Neural progenitor cell (in vitro differentiated cells): ENCODE measurements around the gene FADS1. TPM values are rescaled to one million over a fixed set of nuclear protein-coding genes. Genes with fewer than 3 reads are reported as not detected.

Source experiments
- DNase-seq: peaks from one replicate; pipeline ENCODE4 v3.0.0-alpha.2; 2016; ENCODE audit warnings: low spot score
- H2AFZ ChIP-seq: fragments of 200-600 bp; sonication (generic); replicated peaks from 2 replicates; pipeline ENCODE4 v1.6.1; 2016; ENCODE audit warnings: antibody characterized with exemption
- H3F3A ChIP-seq: fragments of 200-600 bp; sonication (generic); 2 replicates; pipeline ENCODE4 v1.6.1; 2016; ENCODE audit warnings: antibody characterized with exemption, low read depth
- H3K27ac ChIP-seq: fragments of 200-600 bp; sonication (generic); 2 replicates; pipeline ENCODE4 v1.5.1; 2016; ENCODE audit warnings: mild to moderate bottlenecking
- H3K27me3 ChIP-seq: fragments of 200-600 bp; sonication (generic); 2 replicates; pipeline ENCODE4 v1.6.1; 2016; ENCODE audit warnings: mild to moderate bottlenecking, moderate library complexity
- H3K36me3 ChIP-seq: fragments of 200-600 bp; sonication (generic); 2 replicates; pipeline ENCODE4 v1.5.1; 2016
- H3K4me1 ChIP-seq: fragments of 200-600 bp; sonication (generic); 2 replicates; pipeline ENCODE4 v1.6.1; 2016; ENCODE audit warnings: mixed run types
- H3K4me2 ChIP-seq: fragments of 200-600 bp; sonication (generic); 2 replicates; pipeline ENCODE4 v1.6.1; 2016
- H3K4me3 ChIP-seq: fragments of 200-600 bp; sonication (generic); 2 replicates; pipeline ENCODE4 v1.5.1; 2016
- H3K79me2 ChIP-seq: fragments of 200-600 bp; sonication (generic); 2 replicates; pipeline ENCODE4 v1.6.1; 2016; ENCODE audit warnings: low read depth
- H3K9ac ChIP-seq: fragments of 200-600 bp; sonication (generic); 2 replicates; pipeline ENCODE4 v1.6.1; 2016
- H3K9me3 ChIP-seq: fragments of 200-600 bp; sonication (generic); 2 replicates; pipeline ENCODE4 v1.5.1; 2016; ENCODE audit warnings: low read depth
- H4K20me1 ChIP-seq: fragments of 200-600 bp; sonication (generic); 2 replicates; pipeline ENCODE4 v1.6.1; 2016; ENCODE audit warnings: low read depth
- H3K27ac Mint-ChIP-seq: 3 replicates; pipeline ENCODE4 v1.8.0; 2021; ENCODE audit warnings: mixed read lengths
- H3K27me3 Mint-ChIP-seq: 2 replicates; pipeline ENCODE4 v1.8.0; 2022; ENCODE audit warnings: low read depth, mild to moderate bottlenecking, inconsistent platforms, moderate library complexity, mixed read lengths; ENCODE audit not compliant: insufficient read depth
- H3K36me3 Mint-ChIP-seq: 3 replicates; pipeline ENCODE4 v1.8.0; 2021; ENCODE audit warnings: mixed read lengths
- H3K4me1 Mint-ChIP-seq: 3 replicates; pipeline ENCODE4 v1.8.0; 2021; ENCODE audit warnings: mixed read lengths
- H3K4me3 Mint-ChIP-seq: 3 replicates; pipeline ENCODE4 v1.8.0; 2021; ENCODE audit warnings: mild to moderate bottlenecking, moderate library complexity, mixed read lengths
- H3K9me3 Mint-ChIP-seq: 3 replicates; pipeline ENCODE4 v1.8.0; 2020; ENCODE audit warnings: mixed read lengths
- EZH2 ChIP-seq: fragments of 200-600 bp; sonication (generic); IDR thresholded peaks from 2 replicates; pipeline ENCODE4 v1.6.1; 2017; ENCODE audit warnings: antibody characterized with exemption, mild to moderate bottlenecking, moderate library complexity
- EZH2phosphoT487 ChIP-seq: fragments of 200-600 bp; sonication (generic); IDR thresholded peaks from 2 replicates; pipeline ENCODE4 v1.6.1; 2017; ENCODE audit warnings: antibody characterized with exemption
- total RNA-seq: library from RNA; depleted of rRNA; stranded (reverse); fragments of >200 nt; gene quantifications from 2 replicates; pipeline ENCODE4 v1.2.3, GENCODE V29; 2015; ENCODE audit warnings: low replicate concordance
- TF ChIP-seq, protein P1 (sequence below): fragments of 200-600 bp; sonication (generic); IDR thresholded peaks from 2 replicates; pipeline ENCODE4 v1.5.1; 2017; ENCODE audit warnings: antibody characterized with exemption, mild to moderate bottlenecking

Gene FADS1
- total RNA-seq, 1 donor from 2014 or later = 163 TPM

DNA sequence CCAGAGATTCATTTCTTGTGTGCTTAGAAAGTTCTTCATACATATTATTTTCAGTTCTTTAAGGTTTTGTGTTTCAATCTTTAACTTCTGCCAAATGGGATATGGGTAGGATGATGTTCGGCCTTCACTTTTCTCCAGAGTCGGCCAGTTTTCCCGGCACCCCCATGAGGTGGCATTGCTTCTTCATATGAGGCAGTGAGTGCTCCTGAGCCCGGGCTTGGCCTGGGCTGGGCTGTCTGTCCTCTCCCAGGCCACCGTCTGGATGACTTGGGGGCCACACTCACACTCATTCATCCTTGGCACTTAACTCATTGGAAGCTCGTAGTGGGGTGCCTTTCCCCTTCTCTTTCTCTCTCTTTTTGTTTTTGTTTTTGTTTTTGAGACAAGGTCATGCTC is 35.1 kb upstream of the FADS1 start:
- Histone ChIP-seq H3K79me2 (peaks cover 38% of the 10 kb centered on the region), H4K20me1 (peaks cover 44% of the 10 kb centered on the region), H3K27ac (no peak overlapping the region), H3K27me3 (no peaks in the 10 kb centered on the region), H3K9ac (no peak overlapping the region), H3K4me3 (no peak overlapping the region), H2AFZ (no peak overlapping the region), H3F3A (peaks cover 14% of the 10 kb centered on the region), H3K36me3 (peaks cover 17% of the 10 kb centered on the region), H3K4me2 (no peak overlapping the region), H3K4me1 (no peaks in the 10 kb centered on the region), H3K9me3 (no peaks in the 10 kb centered on the region)
- H3K27ac Mint-ChIP-seq = peak overlapping the region; percentile 34
- H3K27me3 Mint-ChIP-seq = no peaks in the 10 kb centered on the region
- peaks cover 38% of the 10 kb centered on the region for H3K36me3 Mint-ChIP-seq
- H3K9me3 Mint-ChIP-seq = no peaks in the 10 kb centered on the region
- no peaks in the 10 kb centered on the region for H3K4me1 Mint-ChIP-seq
- H3K4me3 Mint-ChIP-seq = no peak overlapping the region
- TF ChIP-seq EZH2phosphoT487 = no peak
- TF ChIP-seq EZH2 = no peak
- TF ChIP-seq, protein P1, sequence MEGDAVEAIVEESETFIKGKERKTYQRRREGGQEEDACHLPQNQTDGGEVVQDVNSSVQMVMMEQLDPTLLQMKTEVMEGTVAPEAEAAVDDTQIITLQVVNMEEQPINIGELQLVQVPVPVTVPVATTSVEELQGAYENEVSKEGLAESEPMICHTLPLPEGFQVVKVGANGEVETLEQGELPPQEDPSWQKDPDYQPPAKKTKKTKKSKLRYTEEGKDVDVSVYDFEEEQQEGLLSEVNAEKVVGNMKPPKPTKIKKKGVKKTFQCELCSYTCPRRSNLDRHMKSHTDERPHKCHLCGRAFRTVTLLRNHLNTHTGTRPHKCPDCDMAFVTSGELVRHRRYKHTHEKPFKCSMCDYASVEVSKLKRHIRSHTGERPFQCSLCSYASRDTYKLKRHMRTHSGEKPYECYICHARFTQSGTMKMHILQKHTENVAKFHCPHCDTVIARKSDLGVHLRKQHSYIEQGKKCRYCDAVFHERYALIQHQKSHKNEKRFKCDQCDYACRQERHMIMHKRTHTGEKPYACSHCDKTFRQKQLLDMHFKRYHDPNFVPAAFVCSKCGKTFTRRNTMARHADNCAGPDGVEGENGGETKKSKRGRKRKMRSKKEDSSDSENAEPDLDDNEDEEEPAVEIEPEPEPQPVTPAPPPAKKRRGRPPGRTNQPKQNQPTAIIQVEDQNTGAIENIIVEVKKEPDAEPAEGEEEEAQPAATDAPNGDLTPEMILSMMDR = no peak
- DNase-seq = no peak

DNA sequence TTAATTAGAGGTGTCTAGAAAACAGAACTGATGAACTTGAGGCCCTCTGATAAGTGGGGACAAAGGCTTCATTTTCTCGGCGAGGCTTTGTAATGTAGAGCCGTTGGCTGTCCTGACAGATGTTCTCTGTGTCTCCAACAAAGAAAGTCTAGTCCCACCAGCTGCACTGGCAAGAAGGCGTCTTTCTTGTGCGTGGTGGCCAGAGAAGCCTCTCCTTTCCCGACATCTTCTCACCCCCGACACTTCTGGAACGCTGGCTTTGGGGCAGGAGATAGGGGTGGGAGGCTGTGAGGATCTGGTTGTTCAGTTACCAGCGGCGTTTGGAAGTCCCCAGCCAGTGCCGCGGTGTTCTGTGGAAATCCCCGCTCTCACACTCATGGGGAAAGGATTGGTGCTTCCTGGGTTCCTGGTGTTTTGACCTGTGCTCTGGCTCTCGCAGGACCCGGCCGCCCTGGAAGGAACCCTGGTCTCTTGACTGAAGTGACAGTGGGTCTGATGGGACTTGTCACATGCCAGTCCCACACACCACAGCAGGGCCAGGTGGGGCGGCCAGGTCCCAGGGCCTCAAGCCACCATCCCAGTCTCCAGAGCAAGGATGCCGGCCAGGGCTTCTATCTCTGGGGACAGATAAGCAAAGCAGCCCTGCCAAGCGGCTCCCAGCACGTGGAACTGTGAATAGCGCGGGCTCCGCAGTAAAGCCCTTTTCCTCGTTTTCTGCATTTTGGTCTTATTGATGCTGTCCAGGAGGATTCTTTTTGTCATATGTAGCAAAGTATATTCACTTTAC is 34.5 kb upstream of the FADS1 start:
- H3K36me3 ChIP-seq = peaks cover 17% of the 10 kb centered on the region
- no peaks in the 10 kb centered on the region for H3K4me1 Mint-ChIP-seq
- peaks cover 2% of the 10 kb centered on the region for H3K27me3 Mint-ChIP-seq
- H3K27ac ChIP-seq = no peak overlapping the region
- peaks cover 14% of the 10 kb centered on the region for H3F3A ChIP-seq
- H2AFZ ChIP-seq = no peak overlapping the region
- peaks cover 44% of the 10 kb centered on the region for H4K20me1 ChIP-seq
- no peak overlapping the region for H3K9ac ChIP-seq
- no peak overlapping the region for H3K4me2 ChIP-seq
- H3K27me3 ChIP-seq = no peaks in the 10 kb centered on the region
- no peaks in the 10 kb centered on the region for H3K4me1 ChIP-seq
- no peaks in the 10 kb centered on the region for H3K9me3 Mint-ChIP-seq
- H3K79me2 ChIP-seq = peaks cover 37% of the 10 kb centered on the region
- no peak overlapping the region for H3K4me3 ChIP-seq
- DNase-seq = no peak
- H3K36me3 Mint-ChIP-seq = peaks cover 40% of the 10 kb centered on the region
- H3K27ac Mint-ChIP-seq = no peak overlapping the region
- H3K4me3 Mint-ChIP-seq = no peak overlapping the region
- H3K9me3 ChIP-seq = no peaks in the 10 kb centered on the region
- TF ChIP-seq EZH2phosphoT487 = no peak
- TF ChIP-seq, protein P1 = no peak
- no peak for TF ChIP-seq EZH2

DNA sequence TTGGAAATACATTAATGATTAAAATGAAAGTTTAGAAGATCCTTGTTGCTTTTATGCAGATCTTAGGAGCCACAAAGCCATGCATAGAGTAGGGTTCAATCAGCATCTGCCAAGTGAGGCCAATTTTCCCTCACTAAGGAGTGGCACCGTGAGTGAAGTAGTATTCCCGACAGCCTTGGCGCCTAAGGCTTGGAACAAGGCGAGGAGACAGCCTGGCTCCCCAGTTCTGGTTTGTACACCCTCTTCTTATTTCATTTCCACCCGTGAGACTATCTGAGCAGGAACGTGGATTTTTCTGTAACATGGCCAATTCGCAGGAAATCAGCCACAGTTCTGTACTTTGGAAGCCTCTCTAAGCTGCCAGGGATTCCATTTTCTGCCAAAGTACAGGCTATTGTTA is 33.9 kb upstream of the FADS1 start:
- no peak overlapping the region for H3K27ac Mint-ChIP-seq

More for the DNA sequence above, 33.9 kb upstream of the FADS1 start:
- Mint-ChIP-seq H3K9me3 (no peaks in the 10 kb centered on the region), H3K27me3 (peaks cover 2% of the 10 kb centered on the region), H3K4me1 (no peaks in the 10 kb centered on the region), H3K36me3 (peaks cover 41% of the 10 kb centered on the region), H3K4me3 (no peak overlapping the region)
- TF ChIP-seq, protein P1 = no peak
- TF ChIP-seq EZH2 (no peak), EZH2phosphoT487 (no peak)
- H2AFZ ChIP-seq = no peak overlapping the region
- H3K36me3 ChIP-seq = peaks cover 17% of the 10 kb centered on the region
- no peak overlapping the region for H3K4me3 ChIP-seq
- no peak overlapping the region for H3K27ac ChIP-seq
- H3K79me2 ChIP-seq = peaks cover 30% of the 10 kb centered on the region
- no peak overlapping the region for H3K9ac ChIP-seq
- H3K27me3 ChIP-seq = no peaks in the 10 kb centered on the region
- H4K20me1 ChIP-seq = peaks cover 44% of the 10 kb centered on the region
- no peak for DNase-seq
- peaks cover 14% of the 10 kb centered on the region for H3F3A ChIP-seq
- H3K9me3 ChIP-seq = no peaks in the 10 kb centered on the region
- H3K4me1 ChIP-seq = no peaks in the 10 kb centered on the region
- no peak overlapping the region for H3K4me2 ChIP-seq
